ENCODE measurements around the gene PCDHGC5.

Gene PCDHGC5

GRCh38 chr5:141517880-141518617 lies 29.2 kb downstream of the PCDHGC5 start:
- DNase-seq (ENCODE audit: insufficient read length, low spot score) (no peak), FAIRE-seq (no peak)
- TF ChIP-seq, protein P1, sequence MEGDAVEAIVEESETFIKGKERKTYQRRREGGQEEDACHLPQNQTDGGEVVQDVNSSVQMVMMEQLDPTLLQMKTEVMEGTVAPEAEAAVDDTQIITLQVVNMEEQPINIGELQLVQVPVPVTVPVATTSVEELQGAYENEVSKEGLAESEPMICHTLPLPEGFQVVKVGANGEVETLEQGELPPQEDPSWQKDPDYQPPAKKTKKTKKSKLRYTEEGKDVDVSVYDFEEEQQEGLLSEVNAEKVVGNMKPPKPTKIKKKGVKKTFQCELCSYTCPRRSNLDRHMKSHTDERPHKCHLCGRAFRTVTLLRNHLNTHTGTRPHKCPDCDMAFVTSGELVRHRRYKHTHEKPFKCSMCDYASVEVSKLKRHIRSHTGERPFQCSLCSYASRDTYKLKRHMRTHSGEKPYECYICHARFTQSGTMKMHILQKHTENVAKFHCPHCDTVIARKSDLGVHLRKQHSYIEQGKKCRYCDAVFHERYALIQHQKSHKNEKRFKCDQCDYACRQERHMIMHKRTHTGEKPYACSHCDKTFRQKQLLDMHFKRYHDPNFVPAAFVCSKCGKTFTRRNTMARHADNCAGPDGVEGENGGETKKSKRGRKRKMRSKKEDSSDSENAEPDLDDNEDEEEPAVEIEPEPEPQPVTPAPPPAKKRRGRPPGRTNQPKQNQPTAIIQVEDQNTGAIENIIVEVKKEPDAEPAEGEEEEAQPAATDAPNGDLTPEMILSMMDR (IDR thresholded peaks at IDR 0.05; ENCODE audit: insufficient read depth, missing control alignments), result no peak

- no peak for DNase-seq (ENCODE audit: insufficient read length, low spot score)
- FAIRE-seq, result no peak
- TF ChIP-seq, protein P1 (IDR thresholded peaks at IDR 0.05; ENCODE audit: insufficient read depth, missing control alignments), result no peak
These were observed 29.7 kb downstream of the PCDHGC5 start for GRCh38 chr5:141518618-141519015.

GRCh38 chr5:141519605-141520565 lies 31.0 kb downstream of the PCDHGC5 start:
- FAIRE-seq, result no peak
- no peak for DNase-seq (ENCODE audit: insufficient read length, low spot score)
- TF ChIP-seq, protein P1 (IDR thresholded peaks at IDR 0.05; ENCODE audit: insufficient read depth, missing control alignments), result no peak

DNA sequence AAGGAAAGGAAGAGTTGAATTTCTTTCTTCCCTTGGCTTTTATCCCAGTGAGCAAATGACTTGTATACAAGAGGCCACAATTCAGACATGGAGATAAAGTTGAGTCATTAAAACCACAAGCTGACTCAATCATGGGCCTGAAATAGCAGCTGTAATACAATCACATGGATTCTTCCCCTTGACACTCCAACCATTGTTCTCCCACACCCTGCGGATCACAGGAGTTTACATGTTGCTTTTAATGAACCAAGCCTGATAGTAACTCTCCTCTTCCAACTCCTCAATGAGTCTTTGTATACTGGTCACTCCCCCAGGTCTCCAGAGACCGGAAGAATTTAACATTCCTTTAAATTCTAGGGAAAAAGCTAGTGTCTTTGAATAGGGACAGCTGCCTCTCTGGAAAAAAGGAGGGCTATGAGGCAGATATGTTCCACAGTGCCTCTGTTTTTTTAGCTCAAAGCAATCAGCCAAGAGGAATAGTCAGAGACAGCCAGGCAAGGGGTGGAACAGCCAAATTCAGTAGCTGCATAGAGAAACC lies 32.4 kb downstream of the PCDHGC5 start:
- TF ChIP-seq, protein P1 (IDR thresholded peaks at IDR 0.05; ENCODE audit: insufficient read depth, missing control alignments), result no peak
- DNase-seq (ENCODE audit: insufficient read length, low spot score) (no peak), FAIRE-seq (no peak)

- DNase-seq (ENCODE audit: insufficient read length, low spot score), result no peak
- no peak for FAIRE-seq
- TF ChIP-seq, protein P1 (IDR thresholded peaks at IDR 0.05; ENCODE audit: insufficient read depth, missing control alignments), result no peak
These were observed 33.4 kb downstream of the PCDHGC5 start for GRCh38 chr5:141522301-141522700.

DNA sequence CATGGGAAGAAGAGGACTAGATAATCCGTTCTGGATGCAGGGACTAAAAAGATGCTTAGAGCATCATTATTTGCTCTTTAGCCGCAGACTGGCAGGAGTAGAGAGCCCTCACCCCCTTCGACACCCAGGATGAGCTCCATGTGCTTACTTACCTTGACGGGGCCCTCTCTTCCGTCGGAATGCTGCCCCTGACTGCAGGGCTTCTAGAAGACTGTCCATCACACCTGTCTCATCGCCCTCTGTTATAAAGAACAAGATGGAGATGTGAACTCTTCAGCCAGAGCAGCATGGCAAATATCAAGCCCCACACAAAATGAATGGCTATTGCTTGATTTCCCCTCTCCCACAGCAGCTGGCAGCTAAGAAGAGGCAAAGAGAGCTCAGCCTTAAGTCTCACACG lies 35.1 kb downstream of the PCDHGC5 start:
- FAIRE-seq (no peak), DNase-seq (ENCODE audit: insufficient read length, low spot score) (no peak)
- TF ChIP-seq, protein P1 (IDR thresholded peaks at IDR 0.05; ENCODE audit: insufficient read depth, missing control alignments), result no peak

Measured in D721Med (cell line).